ENCODE data around the gene KCTD8.

KCTD8 gene

DNA sequence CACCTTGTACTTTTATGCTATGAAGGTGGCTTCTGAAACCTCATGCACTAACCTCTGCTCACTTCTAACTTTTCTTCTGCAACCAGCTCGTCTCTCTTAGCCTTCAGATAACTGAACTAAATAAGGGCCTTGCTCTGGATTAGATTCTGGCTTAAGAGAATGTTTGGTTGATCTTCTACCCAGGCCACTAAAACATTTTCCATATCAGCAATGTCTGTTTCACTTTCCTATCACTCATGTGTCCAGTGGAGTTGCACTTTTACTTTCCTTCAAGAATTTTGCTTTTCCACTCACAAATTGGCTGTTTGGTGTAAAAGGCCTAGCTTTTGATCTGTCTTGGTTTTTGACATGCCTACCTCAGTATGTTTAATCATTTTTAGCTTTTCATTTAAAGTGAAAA is 105.8 kb downstream of the KCTD8 start:
- no peak for ATAC-seq (ENCODE audit: insufficient read depth, low read depth)
- no peak overlapping the region for H3K4me3 ChIP-seq (ENCODE audit: low read depth in 1 of 2, low read length in 2 of 2)
- H3K79me2 ChIP-seq (ENCODE audit: insufficient read depth, low read length) = no peaks in the 10 kb centered on the region
- H4K20me1 ChIP-seq (ENCODE audit: insufficient read depth, low read length) = no peaks in the 10 kb centered on the region
- no peaks in the 10 kb centered on the region for H3K4me1 ChIP-seq (ENCODE audit: insufficient read depth, low read length)
- H3K36me3 ChIP-seq (ENCODE audit: insufficient read depth, low read length) = no peaks in the 10 kb centered on the region
- H2AFZ ChIP-seq (ENCODE audit: low read depth, low read length) = no peak overlapping the region
- H3K27ac ChIP-seq (ENCODE audit: low read length) = no peak overlapping the region
- H3K9ac ChIP-seq (ENCODE audit: low read depth, low read length) = no peak overlapping the region
- no peak overlapping the region for H3K4me2 ChIP-seq (ENCODE audit: insufficient read depth, low read length)
- TF ChIP-seq, protein P1, sequence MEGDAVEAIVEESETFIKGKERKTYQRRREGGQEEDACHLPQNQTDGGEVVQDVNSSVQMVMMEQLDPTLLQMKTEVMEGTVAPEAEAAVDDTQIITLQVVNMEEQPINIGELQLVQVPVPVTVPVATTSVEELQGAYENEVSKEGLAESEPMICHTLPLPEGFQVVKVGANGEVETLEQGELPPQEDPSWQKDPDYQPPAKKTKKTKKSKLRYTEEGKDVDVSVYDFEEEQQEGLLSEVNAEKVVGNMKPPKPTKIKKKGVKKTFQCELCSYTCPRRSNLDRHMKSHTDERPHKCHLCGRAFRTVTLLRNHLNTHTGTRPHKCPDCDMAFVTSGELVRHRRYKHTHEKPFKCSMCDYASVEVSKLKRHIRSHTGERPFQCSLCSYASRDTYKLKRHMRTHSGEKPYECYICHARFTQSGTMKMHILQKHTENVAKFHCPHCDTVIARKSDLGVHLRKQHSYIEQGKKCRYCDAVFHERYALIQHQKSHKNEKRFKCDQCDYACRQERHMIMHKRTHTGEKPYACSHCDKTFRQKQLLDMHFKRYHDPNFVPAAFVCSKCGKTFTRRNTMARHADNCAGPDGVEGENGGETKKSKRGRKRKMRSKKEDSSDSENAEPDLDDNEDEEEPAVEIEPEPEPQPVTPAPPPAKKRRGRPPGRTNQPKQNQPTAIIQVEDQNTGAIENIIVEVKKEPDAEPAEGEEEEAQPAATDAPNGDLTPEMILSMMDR (IDR thresholded peaks at IDR 0.05; ENCODE audit: borderline replicate concordance, extremely low read depth, low read length, poor library complexity, severe bottlenecking) = no peak
- no peak for TF ChIP-seq EZH2 (IDR thresholded peaks at IDR 0.05; ENCODE audit: borderline replicate concordance, low read depth, low read length, severe bottlenecking)
- no peaks in the 10 kb centered on the region for H3K27me3 ChIP-seq (ENCODE audit: insufficient read depth, low read length, poor library complexity)
- DNase-seq = no peak
- no peaks in the 10 kb centered on the region for H3K9me3 ChIP-seq (ENCODE audit: insufficient read depth, low read length, severe bottlenecking)

DNA sequence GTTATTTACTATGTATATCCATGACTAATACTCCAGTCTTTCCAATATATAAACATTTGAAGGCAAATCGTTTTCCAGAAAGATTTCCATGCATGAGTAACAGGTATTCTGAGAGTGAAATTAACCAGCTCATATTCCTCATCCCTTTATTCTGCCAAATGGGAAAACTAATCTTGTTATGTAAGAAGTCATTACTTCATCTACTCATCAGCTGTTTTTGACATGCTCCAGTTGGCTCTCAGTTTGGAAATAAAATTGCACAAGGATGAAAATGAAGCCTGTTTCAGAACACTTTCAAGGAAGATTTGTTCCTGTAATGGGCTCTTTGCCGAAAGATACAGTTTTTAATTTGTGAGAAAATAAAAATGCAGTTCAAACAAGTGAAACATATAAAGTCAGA is 121.9 kb downstream of the KCTD8 start:
- no peaks in the 10 kb centered on the region for H3K9me3 ChIP-seq (ENCODE audit: insufficient read depth, low read length, severe bottlenecking)
- H3K27me3 ChIP-seq (ENCODE audit: insufficient read depth, low read length, poor library complexity) = no peaks in the 10 kb centered on the region
- H3K4me3 ChIP-seq (ENCODE audit: low read depth in 1 of 2, low read length in 2 of 2) = no peak overlapping the region
- no peak overlapping the region for H2AFZ ChIP-seq (ENCODE audit: low read depth, low read length)
- TF ChIP-seq, protein P1 (IDR thresholded peaks at IDR 0.05; ENCODE audit: borderline replicate concordance, extremely low read depth, low read length, poor library complexity, severe bottlenecking) = no peak
- no peak for TF ChIP-seq EZH2 (IDR thresholded peaks at IDR 0.05; ENCODE audit: borderline replicate concordance, low read depth, low read length, severe bottlenecking)
- no peak for DNase-seq
- no peak overlapping the region for H3K9ac ChIP-seq (ENCODE audit: low read depth, low read length)
- H3K36me3 ChIP-seq (ENCODE audit: insufficient read depth, low read length) = no peaks in the 10 kb centered on the region
- H3K79me2 ChIP-seq (ENCODE audit: insufficient read depth, low read length) = no peaks in the 10 kb centered on the region
- ATAC-seq (ENCODE audit: insufficient read depth, low read depth) = no peak
- no peak overlapping the region for H3K4me2 ChIP-seq (ENCODE audit: insufficient read depth, low read length)
- no peaks in the 10 kb centered on the region for H3K4me1 ChIP-seq (ENCODE audit: insufficient read depth, low read length)
- H4K20me1 ChIP-seq (ENCODE audit: insufficient read depth, low read length) = no peaks in the 10 kb centered on the region
- no peak overlapping the region for H3K27ac ChIP-seq (ENCODE audit: low read length)

DNA sequence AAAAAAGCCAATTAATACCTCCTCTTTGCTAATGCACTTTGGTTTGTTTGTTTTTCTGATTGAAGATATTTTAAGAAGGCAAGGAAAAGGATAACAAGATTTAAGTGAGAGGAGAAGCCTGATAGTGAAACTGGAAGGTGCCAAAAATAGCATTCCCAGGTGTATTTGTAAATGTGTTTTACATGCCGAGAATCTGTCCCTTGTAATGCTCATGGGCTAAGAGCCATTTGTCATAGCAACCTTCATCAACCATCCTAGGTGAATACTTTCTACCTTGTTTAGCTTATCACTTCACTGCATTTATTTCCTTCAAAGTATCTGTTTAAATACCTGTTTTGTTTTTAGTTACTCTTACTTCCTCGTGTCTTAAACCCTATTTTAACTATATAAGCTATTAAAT is 127.8 kb downstream of the KCTD8 start:
- no peak overlapping the region for H3K4me2 ChIP-seq (ENCODE audit: insufficient read depth, low read length)
- DNase-seq = no peak
- TF ChIP-seq EZH2 (IDR thresholded peaks at IDR 0.05; ENCODE audit: borderline replicate concordance, low read depth, low read length, severe bottlenecking) = no peak

DNA sequence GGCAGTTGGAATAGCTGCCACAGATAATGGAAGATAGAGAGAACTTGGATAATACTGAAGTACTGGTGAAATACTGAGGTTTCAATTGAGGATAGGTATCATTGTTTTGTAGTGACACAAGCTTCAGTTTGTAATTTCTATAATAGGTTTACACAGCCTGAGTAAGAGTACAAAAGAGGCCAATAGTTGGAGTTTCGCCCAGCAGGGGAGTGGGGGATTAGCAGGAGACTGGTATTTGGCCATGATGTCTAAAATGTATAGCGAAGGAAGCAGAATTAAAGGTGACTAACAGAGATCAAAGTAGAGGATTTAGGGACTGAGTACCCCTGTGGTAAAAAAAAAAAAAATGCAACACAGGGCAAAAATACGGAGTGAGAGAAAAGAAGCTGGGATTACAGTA is 129.5 kb downstream of the KCTD8 start:
- no peak overlapping the region for H2AFZ ChIP-seq (ENCODE audit: low read depth, low read length)
- H3K4me3 ChIP-seq (ENCODE audit: low read depth in 1 of 2, low read length in 2 of 2) = no peak overlapping the region
- H3K79me2 ChIP-seq (ENCODE audit: insufficient read depth, low read length) = no peaks in the 10 kb centered on the region
- no peaks in the 10 kb centered on the region for H3K27me3 ChIP-seq (ENCODE audit: insufficient read depth, low read length, poor library complexity)
- no peaks in the 10 kb centered on the region for H3K4me1 ChIP-seq (ENCODE audit: insufficient read depth, low read length)
- no peak overlapping the region for H3K4me2 ChIP-seq (ENCODE audit: insufficient read depth, low read length)
- no peaks in the 10 kb centered on the region for H3K36me3 ChIP-seq (ENCODE audit: insufficient read depth, low read length)
- H3K9ac ChIP-seq (ENCODE audit: low read depth, low read length) = no peak overlapping the region
- H3K9me3 ChIP-seq (ENCODE audit: insufficient read depth, low read length, severe bottlenecking) = no peaks in the 10 kb centered on the region
- TF ChIP-seq, protein P1 (IDR thresholded peaks at IDR 0.05; ENCODE audit: borderline replicate concordance, extremely low read depth, low read length, poor library complexity, severe bottlenecking) = no peak
- no peak for TF ChIP-seq EZH2 (IDR thresholded peaks at IDR 0.05; ENCODE audit: borderline replicate concordance, low read depth, low read length, severe bottlenecking)
- no peak overlapping the region for H3K27ac ChIP-seq (ENCODE audit: low read length)
- ATAC-seq (ENCODE audit: insufficient read depth, low read depth) = no peak
- H4K20me1 ChIP-seq (ENCODE audit: insufficient read depth, low read length) = no peaks in the 10 kb centered on the region
- no peak for DNase-seq

More for the DNA sequence above, 127.8 kb downstream of the KCTD8 start:
- H2AFZ ChIP-seq (ENCODE audit: low read depth, low read length) = no peak overlapping the region
- no peaks in the 10 kb centered on the region for H4K20me1 ChIP-seq (ENCODE audit: insufficient read depth, low read length)
- H3K27ac ChIP-seq (ENCODE audit: low read length) = no peak overlapping the region
- no peaks in the 10 kb centered on the region for H3K36me3 ChIP-seq (ENCODE audit: insufficient read depth, low read length)
- no peaks in the 10 kb centered on the region for H3K27me3 ChIP-seq (ENCODE audit: insufficient read depth, low read length, poor library complexity)
- H3K9me3 ChIP-seq (ENCODE audit: insufficient read depth, low read length, severe bottlenecking) = no peaks in the 10 kb centered on the region
- H3K4me1 ChIP-seq (ENCODE audit: insufficient read depth, low read length) = no peaks in the 10 kb centered on the region
- no peak overlapping the region for H3K4me3 ChIP-seq (ENCODE audit: low read depth in 1 of 2, low read length in 2 of 2)
- H3K79me2 ChIP-seq (ENCODE audit: insufficient read depth, low read length) = no peaks in the 10 kb centered on the region
- no peak for ATAC-seq (ENCODE audit: insufficient read depth, low read depth)
- no peak overlapping the region for H3K9ac ChIP-seq (ENCODE audit: low read depth, low read length)
